A673 (cell line): Measurements from ENCODE around the gene ARHGAP22.

Source experiments
- EZH2 ChIP-seq: fragments of 200-600 bp; sonication (generic); IDR thresholded peaks from 2 replicates; pipeline ENCODE4 v1.6.1; 2017; ENCODE audit warnings: borderline replicate concordance, low read depth, mild to moderate bottlenecking, mixed read lengths, antibody characterized with exemption, low read length; ENCODE audit not compliant: poor library complexity, severe bottlenecking
- TF ChIP-seq, protein P1 (sequence below): fragments of 300-800, 200-600 bp; sonication (generic); conservative IDR thresholded peaks from 2 replicates; pipeline ENCODE4 v1.5.1; 2017; ENCODE audit warnings: low read depth, mild to moderate bottlenecking, antibody characterized with exemption, low read length, moderate library complexity, mixed read lengths

DNA sequence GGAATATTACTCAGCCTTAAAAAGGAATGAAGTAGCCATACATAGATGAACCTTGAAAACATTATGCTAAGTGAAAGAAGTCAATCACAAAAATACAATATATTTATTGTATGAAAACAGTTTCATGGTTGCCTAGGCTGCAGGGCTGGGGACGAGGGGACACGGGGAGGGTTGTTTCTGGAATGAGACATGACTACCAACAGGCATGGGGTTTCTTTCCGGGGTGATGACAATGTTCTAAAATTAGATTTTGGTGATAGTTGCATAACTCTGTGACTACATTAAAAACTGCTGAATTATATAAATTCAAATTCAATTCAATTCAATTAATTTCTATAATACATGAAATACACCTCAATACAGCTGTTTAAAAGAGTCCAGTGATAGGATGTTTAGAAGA is 88.0 kb downstream of the ARHGAP22 start:
- TF ChIP-seq, protein P1, sequence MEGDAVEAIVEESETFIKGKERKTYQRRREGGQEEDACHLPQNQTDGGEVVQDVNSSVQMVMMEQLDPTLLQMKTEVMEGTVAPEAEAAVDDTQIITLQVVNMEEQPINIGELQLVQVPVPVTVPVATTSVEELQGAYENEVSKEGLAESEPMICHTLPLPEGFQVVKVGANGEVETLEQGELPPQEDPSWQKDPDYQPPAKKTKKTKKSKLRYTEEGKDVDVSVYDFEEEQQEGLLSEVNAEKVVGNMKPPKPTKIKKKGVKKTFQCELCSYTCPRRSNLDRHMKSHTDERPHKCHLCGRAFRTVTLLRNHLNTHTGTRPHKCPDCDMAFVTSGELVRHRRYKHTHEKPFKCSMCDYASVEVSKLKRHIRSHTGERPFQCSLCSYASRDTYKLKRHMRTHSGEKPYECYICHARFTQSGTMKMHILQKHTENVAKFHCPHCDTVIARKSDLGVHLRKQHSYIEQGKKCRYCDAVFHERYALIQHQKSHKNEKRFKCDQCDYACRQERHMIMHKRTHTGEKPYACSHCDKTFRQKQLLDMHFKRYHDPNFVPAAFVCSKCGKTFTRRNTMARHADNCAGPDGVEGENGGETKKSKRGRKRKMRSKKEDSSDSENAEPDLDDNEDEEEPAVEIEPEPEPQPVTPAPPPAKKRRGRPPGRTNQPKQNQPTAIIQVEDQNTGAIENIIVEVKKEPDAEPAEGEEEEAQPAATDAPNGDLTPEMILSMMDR: no peak
- no peak for TF ChIP-seq EZH2
